Measurements from ENCODE around the gene C22orf23.
A peak's percentile ranks its signal among the peaks of the same experiment; 100 is the strongest.

Gene C22orf23

DNA sequence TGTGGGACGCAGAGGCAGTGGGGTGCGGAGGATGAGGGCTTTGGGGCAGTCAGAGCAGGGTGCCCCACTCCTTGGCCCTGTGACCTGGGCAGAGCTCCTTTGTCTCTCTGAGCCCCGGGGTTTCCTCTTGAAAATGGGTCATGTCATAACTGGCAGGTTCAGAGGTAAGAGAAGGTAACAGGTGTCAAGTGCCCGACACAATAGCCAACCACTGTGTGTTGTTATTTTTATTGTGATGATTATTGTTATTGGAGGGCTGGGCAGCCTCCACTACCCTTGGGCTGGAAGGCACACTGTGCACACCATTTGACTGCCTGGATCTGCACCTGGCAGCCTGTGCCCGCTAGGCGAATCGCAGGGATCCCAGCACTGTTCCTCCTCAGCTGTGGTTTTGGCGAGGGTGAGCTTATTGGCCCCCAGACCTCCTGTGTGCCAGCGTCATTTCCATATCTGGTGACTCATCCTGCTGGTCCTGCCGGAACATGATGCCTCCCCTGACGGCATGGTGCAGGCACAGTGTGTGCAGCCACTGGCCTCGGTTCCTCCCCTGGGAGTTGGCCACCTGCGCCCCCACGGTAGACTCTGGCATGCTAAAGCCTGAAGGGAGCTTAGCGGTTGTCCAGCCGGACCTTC is 46.4 kb upstream of the C22orf23 start (continued):
- TF ChIP-seq ZNF19 (tag by site-specific recombination; IDR thresholded peaks at IDR 0.05; ENCODE audit: low read depth) (no peak), ZNF302 (tag by site-specific recombination; IDR thresholded peaks at IDR 0.05; ENCODE audit: low read depth) (no peak), ZNF133 (tag by site-specific recombination; IDR thresholded peaks at IDR 0.05) (no peak), ZFHX2 (tag by site-specific recombination; conservative IDR thresholded peaks at IDR 0.05) (no peak), SCRT1 (tag by site-specific recombination; IDR thresholded peaks at IDR 0.05; ENCODE audit: borderline replicate concordance) (no peak)

DNA sequence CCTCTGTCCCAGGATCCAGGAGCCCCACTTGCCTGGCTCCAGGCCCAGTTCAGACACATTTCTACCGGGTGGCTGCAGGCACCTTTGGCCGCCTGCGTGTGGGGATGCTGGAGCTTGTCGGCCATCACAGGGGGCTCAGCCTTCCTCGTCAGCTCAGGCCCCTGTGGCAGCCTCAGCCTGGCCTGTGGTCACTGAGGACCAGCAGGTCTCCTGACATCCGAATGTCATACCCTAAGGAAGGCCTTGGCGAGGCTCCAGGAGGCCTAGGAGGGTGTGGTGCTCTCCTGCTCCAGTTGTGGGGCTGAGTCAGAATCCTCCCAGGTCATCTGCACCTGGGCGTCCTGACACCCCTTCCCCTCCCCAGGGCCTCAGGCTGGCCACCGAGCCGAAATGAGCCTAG is 45.8 kb upstream of the C22orf23 start:
- no peak overlapping the region; the same call in 1 of the 2 replicates for H3K27ac ChIP-seq (ENCODE audit: extremely low read depth, low read depth, low read length)
- H3K36me3 ChIP-seq (ENCODE audit: control insufficient read depth in 2 of 2, insufficient read depth in 1 of 2, low read length in 2 of 2): no peaks in the 10 kb centered on the region
- peaks cover 5% of the 10 kb centered on the region for H3K4me1 ChIP-seq (ENCODE audit: control insufficient read depth, insufficient read depth, low read length)
- TF ChIP-seq ZBTB21 (tag by site-specific recombination; IDR thresholded peaks at IDR 0.05) (no peak), KLF1 (tag by site-specific recombination; IDR thresholded peaks at IDR 0.05) (peak; percentile 40; the same call in 1 of the 2 replicates)
- no peak overlapping the region for H3K4me3 ChIP-seq (ENCODE audit: low read depth, low read length)
- H3K9me3 ChIP-seq (ENCODE audit: control insufficient read depth, insufficient read depth, low read depth, low read length): no peaks in the 10 kb centered on the region
- POLR2A ChIA-PET: interaction anchor here (1.6 kb wide), 1 partner anchor 46 kb away, joined by 4 read pairs; the partner anchor contains the start of genes C22orf23 and POLR2F
- CTCF ChIA-PET: interaction anchor here (1.0 to 1.3 kb wide), 2 partner anchors 44 to 53 kb away, joined by 4 to 5 read pairs; no protein-coding TSS in a partner anchor

DNA sequence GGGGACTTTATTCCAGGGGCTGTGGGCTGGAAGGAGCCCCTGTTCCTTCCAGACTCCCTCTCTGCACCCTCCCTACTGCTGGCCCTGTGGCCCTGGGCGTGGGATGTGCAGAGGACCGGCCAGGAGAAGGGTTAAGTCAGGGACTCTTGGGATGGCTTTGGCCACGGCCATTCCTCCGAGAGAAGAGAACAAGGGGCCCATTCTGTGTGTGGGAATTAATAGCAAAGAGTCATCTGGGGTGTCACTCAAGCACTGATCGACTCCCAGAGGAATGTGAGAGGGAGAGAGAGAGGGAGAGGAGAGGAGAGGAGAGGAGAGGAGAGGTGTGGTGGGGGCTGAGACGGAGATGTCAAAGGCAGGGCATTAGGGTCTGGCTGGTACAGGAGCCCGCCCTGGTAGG is 45.1 kb upstream of the C22orf23 start:
- Histone ChIP-seq H3K36me3 (ENCODE audit: control insufficient read depth in 2 of 2, insufficient read depth in 1 of 2, low read length in 2 of 2) (no peaks in the 10 kb centered on the region), H3K9me3 (ENCODE audit: control insufficient read depth, insufficient read depth, low read depth, low read length) (no peaks in the 10 kb centered on the region), H3K4me1 (ENCODE audit: control insufficient read depth, insufficient read depth, low read length) (peaks cover 5% of the 10 kb centered on the region), H3K4me3 (ENCODE audit: low read depth, low read length) (no peak overlapping the region), H3K27ac (ENCODE audit: extremely low read depth, low read depth, low read length) (no peak overlapping the region)
- ChIA-PET POLR2A (no interaction called here), CTCF (interaction anchor here (1.6 kb wide), 1 partner anchor 33 kb away, joined by 5 read pairs; no protein-coding TSS in a partner anchor)
- TF ChIP-seq, protein P1, sequence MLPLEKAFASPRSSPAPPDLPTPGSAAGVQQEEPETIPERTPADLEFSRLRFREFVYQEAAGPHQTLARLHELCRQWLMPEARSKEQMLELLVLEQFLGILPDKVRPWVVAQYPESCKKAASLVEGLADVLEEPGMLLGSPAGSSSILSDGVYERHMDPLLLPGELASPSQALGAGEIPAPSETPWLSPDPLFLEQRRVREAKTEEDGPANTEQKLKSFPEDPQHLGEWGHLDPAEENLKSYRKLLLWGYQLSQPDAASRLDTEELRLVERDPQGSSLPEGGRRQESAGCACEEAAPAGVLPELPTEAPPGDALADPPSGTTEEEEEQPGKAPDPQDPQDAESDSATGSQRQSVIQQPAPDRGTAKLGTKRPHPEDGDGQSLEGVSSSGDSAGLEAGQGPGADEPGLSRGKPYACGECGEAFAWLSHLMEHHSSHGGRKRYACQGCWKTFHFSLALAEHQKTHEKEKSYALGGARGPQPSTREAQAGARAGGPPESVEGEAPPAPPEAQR (tag by site-specific recombination; IDR thresholded peaks at IDR 0.05): no peak
- TF ChIP-seq ZNF530 (tag by site-specific recombination; IDR thresholded peaks at IDR 0.05; ENCODE audit: low read depth): no peak

DNA sequence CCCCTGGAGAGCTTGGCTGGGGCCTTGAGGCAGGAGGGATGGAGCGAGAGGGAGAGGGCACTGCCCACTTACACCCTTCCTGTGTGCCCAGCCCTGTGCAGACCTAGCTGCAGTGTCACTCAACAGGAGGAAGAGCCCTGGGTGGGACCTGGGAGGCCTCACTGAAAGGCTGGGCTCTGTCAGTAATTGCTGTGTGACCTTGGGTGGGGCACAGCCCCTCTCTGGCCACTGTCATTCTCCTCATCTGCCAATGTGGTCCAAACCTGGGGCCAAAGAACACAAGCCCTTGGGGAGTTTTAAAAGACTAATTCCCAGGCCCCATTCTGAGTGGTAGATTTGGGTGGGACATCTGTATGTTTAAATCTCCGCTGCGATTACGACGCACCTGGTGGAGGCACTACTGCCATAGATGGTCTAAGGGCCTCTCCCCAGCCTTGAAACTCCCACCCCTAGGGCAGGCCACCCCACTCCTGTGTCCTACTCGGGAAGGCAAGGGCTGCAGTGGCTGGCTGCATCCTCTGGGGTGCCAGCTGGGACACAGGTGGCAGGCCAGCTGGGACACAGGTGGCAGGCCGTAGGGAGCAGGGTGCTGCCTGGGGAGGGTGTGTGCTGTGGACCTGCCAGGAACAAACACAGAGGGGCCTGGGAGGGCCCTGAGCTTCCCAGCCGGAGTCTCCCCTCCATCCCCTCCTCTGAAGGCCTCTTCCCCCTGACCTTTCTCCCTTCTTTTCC is 43.3 kb upstream of the C22orf23 start:
- Histone ChIP-seq H3K27ac (ENCODE audit: extremely low read depth, low read depth, low read length) (no peak overlapping the region), H3K9me3 (ENCODE audit: control insufficient read depth, insufficient read depth, low read depth, low read length) (no peaks in the 10 kb centered on the region), H3K36me3 (ENCODE audit: control insufficient read depth in 2 of 2, insufficient read depth in 1 of 2, low read length in 2 of 2) (no peaks in the 10 kb centered on the region), H3K4me3 (ENCODE audit: low read depth, low read length) (no peak overlapping the region), H3K4me1 (ENCODE audit: control insufficient read depth, insufficient read depth, low read length) (peaks cover 5% of the 10 kb centered on the region)
- CTCF ChIA-PET: interaction anchor here (0.5 to 1.8 kb wide), 6 partner anchors 17 to 69 kb away, joined by 3 to 7 read pairs (median 4); partner anchors contain the start of genes C22orf23 and POLR2F
- POLR2A ChIA-PET: interaction anchor here (0.5 to 0.6 kb wide), 2 partner anchors 44 to 115 kb away, joined by 3 to 4 read pairs; no protein-coding TSS in a partner anchor
- TF ChIP-seq ZNF791 (tag by site-specific recombination; IDR thresholded peaks at IDR 0.05): no peak
- TF ChIP-seq TCF7L2 (IDR thresholded peaks at IDR 0.05; ENCODE audit: borderline replicate concordance, low read depth, low read length): no peak
- TF ChIP-seq BCL11B (tag by site-specific recombination; IDR thresholded peaks at IDR 0.05; ENCODE audit: low read depth): no peak
- TF ChIP-seq, protein P2, sequence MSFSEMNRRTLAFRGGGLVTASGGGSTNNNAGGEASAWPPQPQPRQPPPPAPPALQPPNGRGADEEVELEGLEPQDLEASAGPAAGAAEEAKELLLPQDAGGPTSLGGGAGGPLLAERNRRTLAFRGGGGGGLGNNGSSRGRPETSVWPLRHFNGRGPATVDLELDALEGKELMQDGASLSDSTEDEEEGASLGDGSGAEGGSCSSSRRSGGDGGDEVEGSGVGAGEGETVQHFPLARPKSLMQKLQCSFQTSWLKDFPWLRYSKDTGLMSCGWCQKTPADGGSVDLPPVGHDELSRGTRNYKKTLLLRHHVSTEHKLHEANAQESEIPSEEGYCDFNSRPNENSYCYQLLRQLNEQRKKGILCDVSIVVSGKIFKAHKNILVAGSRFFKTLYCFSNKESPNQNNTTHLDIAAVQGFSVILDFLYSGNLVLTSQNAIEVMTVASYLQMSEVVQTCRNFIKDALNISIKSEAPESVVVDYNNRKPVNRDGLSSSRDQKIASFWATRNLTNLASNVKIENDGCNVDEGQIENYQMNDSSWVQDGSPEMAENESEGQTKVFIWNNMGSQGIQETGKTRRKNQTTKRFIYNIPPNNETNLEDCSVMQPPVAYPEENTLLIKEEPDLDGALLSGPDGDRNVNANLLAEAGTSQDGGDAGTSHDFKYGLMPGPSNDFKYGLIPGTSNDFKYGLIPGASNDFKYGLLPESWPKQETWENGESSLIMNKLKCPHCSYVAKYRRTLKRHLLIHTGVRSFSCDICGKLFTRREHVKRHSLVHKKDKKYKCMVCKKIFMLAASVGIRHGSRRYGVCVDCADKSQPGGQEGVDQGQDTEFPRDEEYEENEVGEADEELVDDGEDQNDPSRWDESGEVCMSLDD (tag by site-specific recombination; IDR thresholded peaks at IDR 0.05): no peak
- TF ChIP-seq SCRT2 (tag by site-specific recombination; IDR thresholded peaks at IDR 0.05): peak; percentile 54
- TF ChIP-seq ZNF521 (tag by site-specific recombination; IDR thresholded peaks at IDR 0.05): no peak
- TF ChIP-seq ZNF530 (tag by site-specific recombination; IDR thresholded peaks at IDR 0.05; ENCODE audit: low read depth): no peak
- peak; percentile 46; the same call in 1 of the 2 replicates for TF ChIP-seq SCRT1 (tag by site-specific recombination; IDR thresholded peaks at IDR 0.05; ENCODE audit: borderline replicate concordance)
- no peak for TF ChIP-seq ZBTB17 (tag by site-specific recombination; IDR thresholded peaks at IDR 0.05)
